Endothelial cell of umbilical vein (primary cell): ENCODE data around the gene HTRA1. TPM values are rescaled to one million over a fixed set of nuclear protein-coding genes. Genes with fewer than 3 reads are reported as not detected.

ENCODE experiments used
- BruUV-seq: library from RNA; stranded (reverse); fragments of 400-500 nt; replicated peaks from 2 replicates; lab custom pipeline; 2021; lab: Mats Ljungman, UMichigan
- CTCF ChIA-PET: fragments of 300-600, 350-600 bp; sonication (Branson Sonifier 250); formaldehyde crosslinking; loops from one replicate; lab custom pipeline; 2021; ENCODE audit warnings: antibody characterized with exemption, inconsistent platforms; lab: Charles Lee
- POLR2A ChIA-PET: fragments of 300-600, 350-600 bp; sonication (Branson Sonifier 250); formaldehyde crosslinking; loops from one replicate; lab custom pipeline; 2021; ENCODE audit warnings: antibody characterized with exemption, inconsistent platforms; lab: Charles Lee
- DNase-seq: peaks from one replicate; pipeline ENCODE4 v3.0.0-alpha.2; 2011; ENCODE audit warnings: low read depth, low spot score
- FAIRE-seq: peaks from 2 replicates; lab custom pipeline; 2011; peaks lifted over from hg19 to GRCh38; lab: Jason Lieb, UNC
- H2AFZ ChIP-seq: 2 replicates; pipeline ENCODE4 v1.6.0; 2012; ENCODE audit warnings: low read depth, low read length, control low read depth, inconsistent platforms
- H3K27ac ChIP-seq: 2 replicates; pipeline ENCODE4 v1.5.1; 2011; ENCODE audit warnings: low read depth, mild to moderate bottlenecking, control low read depth, low read length, moderate library complexity; ENCODE audit not compliant: insufficient read depth
- H3K27me3 ChIP-seq, 2 experiments: 2 replicates each; pipeline versions ENCODE4 v1.6.0 to v1.6.1; 2011; ENCODE audit warnings: low read length in 2 of 2, mixed read lengths in 1 of 2; ENCODE audit not compliant: control insufficient read depth in 2 of 2, insufficient read depth in 2 of 2
- H3K36me3 ChIP-seq, 2 experiments: 2 replicates in 1 of 2; 3 replicates in 1 of 2; pipeline ENCODE4 v1.5.1; 2011; ENCODE audit warnings: low read length in 2 of 2, mild to moderate bottlenecking in 1 of 2, moderate library complexity in 1 of 2; ENCODE audit not compliant: control insufficient read depth in 2 of 2, insufficient read depth in 2 of 2; ENCODE audit errors: extremely low read depth in 1 of 2
- H3K4me1 ChIP-seq: 3 replicates; pipeline ENCODE4 v1.5.1; 2011; ENCODE audit warnings: mild to moderate bottlenecking, low read length; ENCODE audit not compliant: control insufficient read depth, insufficient read depth; ENCODE audit errors: extremely low read depth
- H3K4me2 ChIP-seq: 2 replicates; pipeline ENCODE4 v1.6.1; 2011; ENCODE audit warnings: low read length, control low read depth, mixed read lengths; ENCODE audit not compliant: insufficient read depth
- H3K4me3 ChIP-seq, 3 experiments: fragments of 200-600 bp in 1 of 3; sonication (generic), shearing (Covaris generic) in 1 of 3; replicated peaks in 1 of 3; 2 replicates each; pipeline ENCODE4 v1.5.1; 2011 to 2016; ENCODE audit warnings: control low read depth in 3 of 3, low read length in 3 of 3, mild to moderate bottlenecking in 2 of 3, inconsistent platforms in 1 of 3, low read depth in 1 of 3, moderate library complexity in 1 of 3; ENCODE audit not compliant: insufficient read depth in 1 of 3
- H3K79me2 ChIP-seq: 2 replicates; pipeline ENCODE4 v1.6.0; 2012; ENCODE audit warnings: low read length, inconsistent platforms; ENCODE audit not compliant: control insufficient read depth, insufficient read depth
- H3K9ac ChIP-seq: replicated peaks from 2 replicates; pipeline ENCODE3; 2011; ENCODE audit warnings: low read length, control low read depth; ENCODE audit not compliant: insufficient read depth; ENCODE audit errors: extremely low read depth
- H3K9me1 ChIP-seq: replicated peaks from 3 replicates; pipeline ENCODE4 v1.6.0; 2011; ENCODE audit warnings: mild to moderate bottlenecking, low read length; ENCODE audit not compliant: control insufficient read depth, insufficient read depth; ENCODE audit errors: extremely low read depth
- H3K9me3 ChIP-seq: replicated peaks from 2 replicates; pipeline ENCODE4 v1.5.1; 2012; ENCODE audit warnings: low read length, inconsistent platforms; ENCODE audit not compliant: control insufficient read depth, insufficient read depth
- H4K20me1 ChIP-seq: replicated peaks from 2 replicates; pipeline ENCODE3; 2011; ENCODE audit warnings: mild to moderate bottlenecking, low read length; ENCODE audit not compliant: control insufficient read depth, insufficient read depth; ENCODE audit errors: extremely low read depth
- EZH2 ChIP-seq: IDR thresholded peaks from 2 replicates; pipeline ENCODE4 v1.6.1; 2012; ENCODE audit warnings: borderline replicate concordance, low read depth, mild to moderate bottlenecking, moderate library complexity, low read length, inconsistent platforms; ENCODE audit not compliant: severe bottlenecking
- FOS ChIP-seq: IDR thresholded peaks from 2 replicates; pipeline ENCODE4 v1.6.1; 2011; ENCODE audit warnings: mild to moderate bottlenecking, low read length, moderate library complexity, borderline replicate concordance; ENCODE audit not compliant: insufficient read depth
- GATA2 ChIP-seq: IDR thresholded peaks from 2 replicates; pipeline ENCODE4 v1.7.0; 2011; ENCODE audit warnings: low read depth, mild to moderate bottlenecking, moderate library complexity, mixed read lengths, low read length; ENCODE audit not compliant: insufficient read length, insufficient read depth
- JUN ChIP-seq: IDR thresholded peaks from 2 replicates; pipeline ENCODE4 v1.6.1; 2011; ENCODE audit warnings: borderline replicate concordance, low read depth; ENCODE audit not compliant: insufficient read length, insufficient read depth
- MYC ChIP-seq: IDR thresholded peaks from one replicate; pipeline ENCODE4 v1.6.1; 2011; ENCODE audit warnings: mild to moderate bottlenecking, low read depth, low read length
- POLR2A ChIP-seq: IDR thresholded peaks from 2 replicates; pipeline ENCODE4 v1.6.1; 2012; ENCODE audit warnings: low read depth, mild to moderate bottlenecking, control low read depth, low read length
- POLR2AphosphoS5 ChIP-seq: IDR thresholded peaks from 2 replicates; pipeline ENCODE4 v1.6.1; 2012; ENCODE audit warnings: low read depth, mild to moderate bottlenecking, control low read depth, low read length, moderate library complexity; ENCODE audit not compliant: insufficient read depth
- dilution Hi-C: fragments of 300-500 bp; cut with MboI; formaldehyde crosslinking; loops from one replicate; pipeline ENCODE4 v1.15.0; 2019; ENCODE audit warnings: low sequenced_read_pairs; ENCODE audit not compliant: extremely low pct_ligation_motif_present
- intact Hi-C: fragments of 100-400 bp; cut with micrococcal nuclease; formaldehyde crosslinking; loops from one replicate; pipeline ENCODE4 v1.10.0; 2022
- polyA plus RNA-seq, 4 experiments: library from polyadenylated mRNA; depleted of rRNA in 3 of 4; stranded (reverse) in 3 of 4; unstranded in 1 of 4; fragments of >200 nt; gene quantifications; 2 replicates each; pipeline versions ENCODE4 v1.2.1 to v1.2.3, GENCODE V29; 2011 to 2012; ENCODE audit warnings: missing spikeins in 1 of 4
- total RNA-seq: library from RNA; stranded (reverse); gene quantifications from 2 replicates; pipeline ENCODE4 v1.2.3, GENCODE V29; 2021
- TF ChIP-seq, protein P1 (sequence below), 2 donors: IDR thresholded peaks; 1 replicate in 1 of 2; 2 replicates in 1 of 2; pipeline ENCODE4 v1.5.1; 2011; ENCODE audit warnings: low read length in 2 of 2, mild to moderate bottlenecking in 2 of 2, moderate library complexity in 2 of 2, control low read depth in 1 of 2, inconsistent platforms in 1 of 2, low read depth in 1 of 2; ENCODE audit not compliant: insufficient read depth in 1 of 2; ENCODE audit errors: extremely low read depth in 1 of 2
- TF ChIP-seq, protein P2 (sequence below): IDR thresholded peaks from 2 replicates; pipeline ENCODE4 v1.6.1; 2011; ENCODE audit not compliant: insufficient read depth, insufficient read length

The HTRA1 gene
- total and polyA plus RNA-seq, 2 donors (not counting 3 experiments of a cell fraction or from before 2014, with no cell fraction given), result 192 to 270 TPM

- H3K9me3 ChIP-seq, result no peaks in the 10 kb centered on the region
- no peaks in the 10 kb centered on the region for H4K20me1 ChIP-seq
- H3K36me3 ChIP-seq, result no peaks in the 10 kb centered on the region
- BruUV-seq, result no TSS peak
- H3K27ac ChIP-seq, result no peak overlapping the region
- TF ChIP-seq, protein P1, sequence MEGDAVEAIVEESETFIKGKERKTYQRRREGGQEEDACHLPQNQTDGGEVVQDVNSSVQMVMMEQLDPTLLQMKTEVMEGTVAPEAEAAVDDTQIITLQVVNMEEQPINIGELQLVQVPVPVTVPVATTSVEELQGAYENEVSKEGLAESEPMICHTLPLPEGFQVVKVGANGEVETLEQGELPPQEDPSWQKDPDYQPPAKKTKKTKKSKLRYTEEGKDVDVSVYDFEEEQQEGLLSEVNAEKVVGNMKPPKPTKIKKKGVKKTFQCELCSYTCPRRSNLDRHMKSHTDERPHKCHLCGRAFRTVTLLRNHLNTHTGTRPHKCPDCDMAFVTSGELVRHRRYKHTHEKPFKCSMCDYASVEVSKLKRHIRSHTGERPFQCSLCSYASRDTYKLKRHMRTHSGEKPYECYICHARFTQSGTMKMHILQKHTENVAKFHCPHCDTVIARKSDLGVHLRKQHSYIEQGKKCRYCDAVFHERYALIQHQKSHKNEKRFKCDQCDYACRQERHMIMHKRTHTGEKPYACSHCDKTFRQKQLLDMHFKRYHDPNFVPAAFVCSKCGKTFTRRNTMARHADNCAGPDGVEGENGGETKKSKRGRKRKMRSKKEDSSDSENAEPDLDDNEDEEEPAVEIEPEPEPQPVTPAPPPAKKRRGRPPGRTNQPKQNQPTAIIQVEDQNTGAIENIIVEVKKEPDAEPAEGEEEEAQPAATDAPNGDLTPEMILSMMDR (IDR thresholded peaks at IDR 0.05; ENCODE audit: extremely low read depth in 1 of 2, insufficient read depth in 1 of 2, low read depth in 1 of 2, low read length in 2 of 2), result no peak
- TF ChIP-seq EZH2 (no peak), MYC (no peak), GATA2 (no peak), JUN (no peak), POLR2AphosphoS5 (no peak), FOS (no peak), POLR2A (no peak)
- TF ChIP-seq, protein P2, sequence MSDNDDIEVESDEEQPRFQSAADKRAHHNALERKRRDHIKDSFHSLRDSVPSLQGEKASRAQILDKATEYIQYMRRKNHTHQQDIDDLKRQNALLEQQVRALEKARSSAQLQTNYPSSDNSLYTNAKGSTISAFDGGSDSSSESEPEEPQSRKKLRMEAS, result no peak
- H3K4me2 ChIP-seq, result no peak overlapping the region
- CTCF ChIA-PET, result interaction anchor here (0.7 to 1.4 kb wide), 2 partner anchors 88 to 219 kb away, joined by 3 to 6 read pairs; no protein-coding TSS in a partner anchor
- H3K9me1 ChIP-seq, result no peaks in the 10 kb centered on the region
- H3K9ac ChIP-seq, result no peak overlapping the region
- dilution Hi-C loops, result no loop called here
- H3K4me3 ChIP-seq, result no peak overlapping the region
- peaks cover 4% of the 10 kb centered on the region for H3K79me2 ChIP-seq
- POLR2A ChIA-PET, result no interaction called here
- no peak overlapping the region for H2AFZ ChIP-seq
- FAIRE-seq (no peak), DNase-seq (no peak)
- H3K27me3 ChIP-seq, result no peaks in the 10 kb centered on the region
- intact Hi-C loops, result no loop called here
- peaks cover 38% of the 10 kb centered on the region for H3K4me1 ChIP-seq
Measured at GRCh38 chr10:122477436-122477835, 16.1 kb downstream of the HTRA1 start.
